Liver (tissue), 9 donors: ENCODE measurements around the gene FARSB. TPM values are rescaled to one million over a fixed set of nuclear protein-coding genes. Genes with fewer than 3 reads are reported as not detected.

ENCODE experiments used
- DNase-seq: peaks from one replicate; pipeline ENCODE4 v3.0.0-alpha.2; 2017; ENCODE audit warnings: low spot score
- H3K27ac ChIP-seq, 2 donors: one replicate each; pipeline ENCODE4 v1.7.0; 2013; ENCODE audit warnings: inconsistent platforms in 2 of 2, low read length in 2 of 2, control low read depth in 1 of 2, low read depth in 1 of 2, mild to moderate bottlenecking in 1 of 2
- H3K27me3 ChIP-seq, 4 donors: one replicate each; pipeline versions ENCODE4 v1.6.1 to v1.7.0; 2013; ENCODE audit warnings: low read length in 3 of 4, inconsistent platforms in 1 of 4, mild to moderate bottlenecking in 1 of 4, moderate library complexity in 1 of 4; ENCODE audit not compliant: control insufficient read depth in 4 of 4, insufficient read depth in 4 of 4
- H3K36me3 ChIP-seq, 4 donors: one replicate each; pipeline versions ENCODE4 v1.6.1 to v1.7.0; 2013; ENCODE audit warnings: low read length in 3 of 4, mild to moderate bottlenecking in 3 of 4, low read depth in 1 of 4, moderate library complexity in 1 of 4; ENCODE audit not compliant: control insufficient read depth in 4 of 4, insufficient read depth in 3 of 4
- H3K4me1 ChIP-seq, 4 donors: one replicate each; pipeline versions ENCODE4 v1.6.1 to v1.7.0; 2013; ENCODE audit warnings: low read length in 3 of 4, mild to moderate bottlenecking in 3 of 4, moderate library complexity in 1 of 4; ENCODE audit not compliant: control insufficient read depth in 4 of 4, insufficient read depth in 4 of 4
- H3K4me3 ChIP-seq, 3 donors: one replicate each; pipeline versions ENCODE4 v1.6.1 to v1.7.0; 2013; ENCODE audit warnings: low read length in 3 of 3, control low read depth in 1 of 3, low read depth in 1 of 3, mild to moderate bottlenecking in 1 of 3
- H3K9ac ChIP-seq, 2 donors: one replicate each; pipeline ENCODE4 v1.7.0; 2013; ENCODE audit warnings: low read length in 2 of 2, mild to moderate bottlenecking in 2 of 2, moderate library complexity in 2 of 2, control low read depth in 1 of 2, low read depth in 1 of 2
- H3K9me3 ChIP-seq, 4 donors: one replicate each; pipeline versions ENCODE4 v1.6.1 to v1.7.0; 2013; ENCODE audit warnings: low read length in 3 of 4; ENCODE audit not compliant: control insufficient read depth in 4 of 4
- CTCF ChIP-seq: fragments of 150-350 bp; IDR thresholded peaks from 2 replicates; pipeline ENCODE4 v1.5.1; 2017; ENCODE audit warnings: improper control_type of control experiment, low read depth, low read length; ENCODE audit not compliant: missing input control
- EGR1 ChIP-seq, 2 donors: IDR thresholded peaks; 2 replicates each; pipeline ENCODE4 v1.6.1; 2016 to 2018; ENCODE audit warnings: antibody characterized with exemption in 2 of 2, low read depth in 2 of 2
- FOXA1 ChIP-seq: IDR thresholded peaks from 2 replicates; pipeline ENCODE4 v1.6.1; 2016; ENCODE audit warnings: antibody characterized with exemption
- FOXA2 ChIP-seq: IDR thresholded peaks from 2 replicates; pipeline ENCODE4 v1.6.1; 2016; ENCODE audit warnings: antibody characterized with exemption
- GABPA ChIP-seq, 2 donors: IDR thresholded peaks in 1 of 2; conservative IDR thresholded peaks in 1 of 2; 2 replicates each; pipeline ENCODE4 v1.6.1; 2016; ENCODE audit warnings: antibody characterized with exemption in 2 of 2, mild to moderate bottlenecking in 1 of 2, moderate library complexity in 1 of 2
- HNF4G ChIP-seq: IDR thresholded peaks from 2 replicates; pipeline ENCODE4 v1.6.1; 2016; ENCODE audit warnings: antibody characterized with exemption
- JUND ChIP-seq, 2 donors: IDR thresholded peaks; 2 replicates each; pipeline ENCODE4 v1.6.1; 2016; ENCODE audit warnings: antibody characterized with exemption in 2 of 2
- MAX ChIP-seq: IDR thresholded peaks from 2 replicates; pipeline ENCODE4 v1.6.1; 2016; ENCODE audit warnings: antibody characterized with exemption
- SP1 ChIP-seq: IDR thresholded peaks from 2 replicates; pipeline ENCODE4 v1.6.1; 2018; ENCODE audit warnings: antibody characterized with exemption, mild to moderate bottlenecking
- ZBTB33 ChIP-seq: IDR thresholded peaks from 2 replicates; pipeline ENCODE4 v1.6.1; 2016; ENCODE audit warnings: antibody characterized with exemption
- WGBS: extraction: QIAGEN DNeasy Blood & Tissue Kit; methylation state at CpG from one replicate; pipeline ENCODE4 v1.1.7; 2013; 5-methylcytosine and 5-hydroxymethylcytosine counted together
- polyA plus RNA-seq, 2 donors: library from polyadenylated mRNA; stranded (reverse) in 1 of 2; unstranded in 1 of 2; fragments of 200-250 nt in 1 of 2; fragments of >200 nt in 1 of 2; fragmentation: Nextera tagmentation in 1 of 2; extraction: Ambion mirVana in 1 of 2; gene quantifications; one replicate each; pipeline versions ENCODE4 v1.2.1 to v1.2.3, GENCODE V29; 2013 to 2015
- total RNA-seq, 2 donors: library from RNA; depleted of rRNA; stranded (reverse); fragments of >200 nt; gene quantifications; one replicate each; pipeline ENCODE4 v1.2.3, GENCODE V29; 2014
- donor health status: healthy.
- donor health status: healthy.
- donor health status: healthy.
- donor health status: healthy.
- donor health status: healthy.

Gene FARSB
- total and polyA plus RNA-seq, 4 donors, result 5.5 to 9.7 (median 8.9) TPM

GRCh38 chr2:222622910-222623309 lies 33.0 kb downstream of the FARSB start (continued):
- no peak for TF ChIP-seq EGR1 (IDR thresholded peaks at IDR 0.05; ENCODE audit: low read depth in 2 of 2)

GRCh38 chr2:222621893-222622292 lies 34.0 kb downstream of the FARSB start:
- 97% methylated on average over 4 of the region's 4 CpGs for WGBS
- TF ChIP-seq HNF4G (no peak), EGR1 (IDR thresholded peaks at IDR 0.05; ENCODE audit: low read depth in 2 of 2) (no peak), FOXA1 (no peak), GABPA (IDR thresholded peaks at IDR 0.05 in 1 of 2, conservative IDR thresholded peaks at IDR 0.05 in 1 of 2) (no peak), MAX (no peak), JUND (IDR thresholded peaks at IDR 0.05) (no peak), CTCF (no peak)
- Histone ChIP-seq H3K27me3 (no peaks in the 10 kb centered on the region), H3K36me3 (peaks cover 7 to 55% (median 27%) of the 10 kb centered on the region in 4 donors), H3K4me1 (no peaks in the 10 kb centered on the region), H3K9me3 (no peaks in the 10 kb centered on the region), H3K27ac (no peak overlapping the region), H3K9ac (no peak overlapping the region), H3K4me3 (no peak overlapping the region)
- no peak for DNase-seq

- no peak for DNase-seq
- no peak overlapping the region for H3K9ac ChIP-seq
- no peaks in the 10 kb centered on the region for H3K9me3 ChIP-seq
- peaks cover 5 to 25% (median 18%) of the 10 kb centered on the region in 4 donors for H3K36me3 ChIP-seq
- H3K27me3 ChIP-seq, result no peaks in the 10 kb centered on the region
- H3K4me1 ChIP-seq, result no peaks in the 10 kb centered on the region
- 96% methylated on average over 2 of the region's 2 CpGs for WGBS
- no peak for TF ChIP-seq CTCF
- no peak for TF ChIP-seq FOXA2
- TF ChIP-seq JUND (IDR thresholded peaks at IDR 0.05), result no peak
- TF ChIP-seq EGR1 (IDR thresholded peaks at IDR 0.05; ENCODE audit: low read depth in 2 of 2), result no peak
- no peak for TF ChIP-seq HNF4G
- no peak for TF ChIP-seq SP1
- no peak for TF ChIP-seq GABPA (IDR thresholded peaks at IDR 0.05 in 1 of 2, conservative IDR thresholded peaks at IDR 0.05 in 1 of 2)
- TF ChIP-seq ZBTB33, result no peak
- H3K27ac ChIP-seq, result no peak overlapping the region
- H3K4me3 ChIP-seq, result no peak overlapping the region
Measured at GRCh38 chr2:222615320-222615719, 40.6 kb downstream of the FARSB start.
